Ishikawa (cell line): ENCODE data around the gene RPEL1.

Experiments
- CEBPB ChIP-seq: IDR thresholded peaks from 2 replicates; pipeline ENCODE4 v1.6.1; 2012
- CREB1 ChIP-seq: IDR thresholded peaks from 2 replicates; pipeline ENCODE4 v1.6.1; 2012; ENCODE audit warnings: low read depth
- EGR1 ChIP-seq: IDR thresholded peaks from 2 replicates; pipeline ENCODE4 v1.6.1; 2012
- EP300 ChIP-seq: IDR thresholded peaks from 2 replicates; pipeline ENCODE4 v1.6.1; 2012; ENCODE audit warnings: borderline replicate concordance
- FOXM1 ChIP-seq: IDR thresholded peaks from 2 replicates; pipeline ENCODE4 v1.6.1; 2012; ENCODE audit warnings: low read depth, borderline replicate concordance
- MAX ChIP-seq: IDR thresholded peaks from 2 replicates; pipeline ENCODE4 v1.6.1; 2012
- NFIC ChIP-seq: IDR thresholded peaks from 2 replicates; pipeline ENCODE4 v1.6.1; 2012
- RAD21 ChIP-seq: IDR thresholded peaks from 2 replicates; pipeline ENCODE4 v1.6.1; 2012; ENCODE audit warnings: low read depth
- TAF1 ChIP-seq: IDR thresholded peaks from 2 replicates; pipeline ENCODE4 v1.6.1; 2012; ENCODE audit warnings: low read depth, mild to moderate bottlenecking
- TCF12 ChIP-seq: IDR thresholded peaks from 2 replicates; pipeline ENCODE4 v1.6.1; 2012; ENCODE audit warnings: low read depth
- TEAD4 ChIP-seq: IDR thresholded peaks from 2 replicates; pipeline ENCODE4 v1.6.1; 2012
- USF1 ChIP-seq: IDR thresholded peaks from 2 replicates; pipeline ENCODE4 v1.6.1; 2012
- YY1 ChIP-seq: IDR thresholded peaks from 2 replicates; pipeline ENCODE4 v1.6.1; 2012; ENCODE audit warnings: low read depth
- ZBTB7A ChIP-seq: IDR thresholded peaks from 2 replicates; pipeline ENCODE4 v1.6.1; 2012; ENCODE audit warnings: low read depth
- TF ChIP-seq, protein P1 (sequence below): IDR thresholded peaks from 2 replicates; pipeline ENCODE4 v1.6.1; 2012; ENCODE audit warnings: low read depth, mild to moderate bottlenecking

RPEL1 gene

DNA sequence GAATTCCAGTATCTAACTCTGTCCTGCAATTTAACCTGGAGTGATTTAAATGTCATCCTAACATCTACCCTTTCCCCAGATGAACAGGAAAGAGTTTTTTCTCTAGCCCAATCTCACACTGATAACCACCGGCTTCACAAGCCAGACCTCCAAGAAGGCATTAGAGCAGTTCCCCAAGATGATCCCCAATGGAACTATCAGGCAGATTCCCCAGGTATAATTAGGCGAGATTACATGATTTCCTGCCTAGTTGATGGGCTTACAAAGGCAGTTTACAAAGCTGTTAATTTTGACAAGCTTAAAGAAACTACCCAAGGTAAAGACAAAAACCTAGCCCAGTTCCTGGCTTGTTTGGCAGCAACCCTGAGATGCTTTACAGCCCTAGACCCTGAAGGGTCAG, 38.5 kb upstream of the RPEL1 start:
- TF ChIP-seq FOXM1 (no peak), MAX (no peak), USF1 (no peak), RAD21 (no peak), YY1 (no peak), CEBPB (no peak), EGR1 (no peak)
- TF ChIP-seq, protein P1, sequence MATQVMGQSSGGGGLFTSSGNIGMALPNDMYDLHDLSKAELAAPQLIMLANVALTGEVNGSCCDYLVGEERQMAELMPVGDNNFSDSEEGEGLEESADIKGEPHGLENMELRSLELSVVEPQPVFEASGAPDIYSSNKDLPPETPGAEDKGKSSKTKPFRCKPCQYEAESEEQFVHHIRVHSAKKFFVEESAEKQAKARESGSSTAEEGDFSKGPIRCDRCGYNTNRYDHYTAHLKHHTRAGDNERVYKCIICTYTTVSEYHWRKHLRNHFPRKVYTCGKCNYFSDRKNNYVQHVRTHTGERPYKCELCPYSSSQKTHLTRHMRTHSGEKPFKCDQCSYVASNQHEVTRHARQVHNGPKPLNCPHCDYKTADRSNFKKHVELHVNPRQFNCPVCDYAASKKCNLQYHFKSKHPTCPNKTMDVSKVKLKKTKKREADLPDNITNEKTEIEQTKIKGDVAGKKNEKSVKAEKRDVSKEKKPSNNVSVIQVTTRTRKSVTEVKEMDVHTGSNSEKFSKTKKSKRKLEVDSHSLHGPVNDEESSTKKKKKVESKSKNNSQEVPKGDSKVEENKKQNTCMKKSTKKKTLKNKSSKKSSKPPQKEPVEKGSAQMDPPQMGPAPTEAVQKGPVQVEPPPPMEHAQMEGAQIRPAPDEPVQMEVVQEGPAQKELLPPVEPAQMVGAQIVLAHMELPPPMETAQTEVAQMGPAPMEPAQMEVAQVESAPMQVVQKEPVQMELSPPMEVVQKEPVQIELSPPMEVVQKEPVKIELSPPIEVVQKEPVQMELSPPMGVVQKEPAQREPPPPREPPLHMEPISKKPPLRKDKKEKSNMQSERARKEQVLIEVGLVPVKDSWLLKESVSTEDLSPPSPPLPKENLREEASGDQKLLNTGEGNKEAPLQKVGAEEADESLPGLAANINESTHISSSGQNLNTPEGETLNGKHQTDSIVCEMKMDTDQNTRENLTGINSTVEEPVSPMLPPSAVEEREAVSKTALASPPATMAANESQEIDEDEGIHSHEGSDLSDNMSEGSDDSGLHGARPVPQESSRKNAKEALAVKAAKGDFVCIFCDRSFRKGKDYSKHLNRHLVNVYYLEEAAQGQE = no peak

- peak; percentile 17; the same call in 1 of the 2 replicates for TF ChIP-seq TEAD4
Measured at GRCh38 chr10:103207643-103208042, 38.0 kb upstream of the RPEL1 start.

- peak; percentile 29; the same call in 1 of the 2 replicates for TF ChIP-seq USF1
Measured at GRCh38 chr10:103210262-103210661, 35.4 kb upstream of the RPEL1 start.

GRCh38 chr10:103215601-103216000, 30.1 kb upstream of the RPEL1 start:
- TF ChIP-seq FOXM1 (no peak), ZBTB7A (no peak), RAD21 (no peak), YY1 (no peak), CREB1 (no peak), TCF12 (no peak), TAF1 (no peak), CEBPB (no peak), USF1 (no peak), TEAD4 (no peak), EP300 (no peak), MAX (no peak), NFIC (no peak), EGR1 (no peak)
- TF ChIP-seq, protein P1 = no peak

- TF ChIP-seq TEAD4 = peak; percentile 90
Measured at GRCh38 chr10:103216362-103216761, 29.3 kb upstream of the RPEL1 start.

DNA sequence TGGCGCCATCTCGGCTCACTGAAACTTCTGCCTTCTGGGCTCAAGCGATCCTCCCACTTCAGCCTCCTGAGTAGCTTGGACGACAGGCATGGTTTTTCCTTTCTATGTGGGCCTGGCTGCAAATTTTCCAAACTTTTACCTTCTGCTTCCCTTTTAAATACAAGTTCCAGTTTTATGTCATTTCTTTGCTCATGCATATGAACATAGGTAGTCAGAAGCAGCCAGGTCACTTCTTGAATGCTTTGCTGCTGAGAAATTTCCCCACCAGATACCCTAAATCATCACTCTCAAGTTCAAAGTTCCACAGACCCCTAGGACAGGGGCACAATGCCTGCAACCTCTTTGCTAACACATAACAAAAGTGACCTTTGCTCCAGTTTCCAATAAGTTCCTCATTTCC, 21.6 kb upstream of the RPEL1 start:
- TF ChIP-seq RAD21 (no peak), FOXM1 (no peak), EGR1 (no peak), TEAD4 (no peak), CREB1 (no peak), NFIC (no peak), ZBTB7A (no peak), MAX (no peak), USF1 (no peak), YY1 (no peak), TAF1 (no peak), TCF12 (no peak)
- TF ChIP-seq, protein P1 = no peak
